GM23338 (cell line): ENCODE results near the gene ARPC1A. TPM values are rescaled to one million over a fixed set of nuclear protein-coding genes. Genes with fewer than 3 reads are reported as not detected.
A peak's percentile ranks its signal among the peaks of the same experiment; 100 is the strongest.

ENCODE experiments used
- ATAC-seq: fragments of 200-7000 bp; cut with Tn5 transposase; 3 replicates; pipeline ENCODE4 v1.9.1; 2020
- DNase-seq: peaks from one replicate; pipeline ENCODE4 v3.0.0-alpha.2; 2015; ENCODE audit warnings: low spot score
- H2AFZ ChIP-seq: fragments of 200-600 bp; sonication (generic); 2 replicates; pipeline ENCODE4 v1.8.0; 2016; ENCODE audit warnings: antibody characterized with exemption, mild to moderate bottlenecking, moderate library complexity
- H3F3A ChIP-seq: fragments of 200-600 bp; sonication (generic); replicated peaks from 2 replicates; pipeline ENCODE4 v1.8.0; 2017; ENCODE audit warnings: antibody characterized with exemption, mixed run types, low read depth
- H3K27ac ChIP-seq: fragments of 200-600 bp; sonication (generic); 2 replicates; pipeline ENCODE4 v1.6.1; 2016; ENCODE audit warnings: low read depth
- H3K27me3 ChIP-seq: fragments of 200-600 bp; sonication (generic); 2 replicates; pipeline ENCODE4 v1.8.0; 2016; ENCODE audit warnings: mild to moderate bottlenecking, mixed run types, moderate library complexity; ENCODE audit not compliant: insufficient read depth
- H3K36me3 ChIP-seq: fragments of 200-600 bp; sonication (generic); 2 replicates; pipeline ENCODE4 v1.8.0; 2016; ENCODE audit warnings: mild to moderate bottlenecking; ENCODE audit not compliant: insufficient read depth
- H3K4me1 ChIP-seq: fragments of 200-600 bp; sonication (generic); 2 replicates; pipeline ENCODE4 v1.8.0; 2016; ENCODE audit warnings: mild to moderate bottlenecking, moderate library complexity; ENCODE audit not compliant: insufficient read depth
- H3K4me2 ChIP-seq: fragments of 200-600 bp; sonication (generic); 2 replicates; pipeline ENCODE4 v1.7.1; 2017; ENCODE audit warnings: mixed run types
- H3K4me3 ChIP-seq: fragments of 200-600 bp; sonication (generic); 2 replicates; pipeline ENCODE4 v1.6.1; 2016; ENCODE audit warnings: mixed run types
- H3K79me2 ChIP-seq: fragments of 200-600 bp; sonication (generic); replicated peaks from 2 replicates; pipeline ENCODE4 v1.8.0; 2017; ENCODE audit warnings: mild to moderate bottlenecking; ENCODE audit not compliant: insufficient read depth
- H3K9me2 ChIP-seq: fragments of 200-600 bp; sonication (generic); 2 replicates; pipeline ENCODE4 v1.8.0; 2017; ENCODE audit not compliant: insufficient read depth
- H4K20me1 ChIP-seq: fragments of 200-600 bp; sonication (generic); replicated peaks from 2 replicates; pipeline ENCODE4 v1.8.0; 2017; ENCODE audit warnings: mild to moderate bottlenecking; ENCODE audit not compliant: insufficient read depth
- H3K27ac Mint-ChIP-seq: 2 replicates; pipeline ENCODE4 v1.8.0; 2020; ENCODE audit warnings: inconsistent platforms, mild to moderate bottlenecking, moderate library complexity, mixed read lengths
- H3K27me3 Mint-ChIP-seq: 3 replicates; pipeline ENCODE4 v1.8.0; 2022; ENCODE audit warnings: low read depth, mild to moderate bottlenecking, moderate library complexity, mixed read lengths, inconsistent platforms; ENCODE audit not compliant: insufficient read depth, poor library complexity
- H3K36me3 Mint-ChIP-seq: 3 replicates; pipeline ENCODE4 v1.8.0; 2021; ENCODE audit warnings: low read depth, mild to moderate bottlenecking, inconsistent platforms, moderate library complexity, mixed read lengths
- H3K4me1 Mint-ChIP-seq: 3 replicates; pipeline ENCODE4 v1.8.0; 2020; ENCODE audit warnings: mild to moderate bottlenecking, inconsistent platforms, mixed read lengths
- H3K4me3 Mint-ChIP-seq: 3 replicates; pipeline ENCODE4 v1.8.0; 2021; ENCODE audit warnings: moderate library complexity, mild to moderate bottlenecking, inconsistent platforms, mixed read lengths
- H3K9me3 Mint-ChIP-seq: 3 replicates; pipeline ENCODE4 v1.8.0; 2020; ENCODE audit warnings: moderate library complexity, mild to moderate bottlenecking, inconsistent platforms, mixed read lengths
- CREB1 ChIP-seq: fragments of 250-450 bp; sonication (Bioruptor Pico); IDR thresholded peaks from 2 replicates; pipeline ENCODE4 v1.5.0; 2020; ENCODE audit warnings: low read depth, mild to moderate bottlenecking, moderate library complexity
- EZH2 ChIP-seq: fragments of 200-600 bp; sonication (generic); IDR thresholded peaks from one replicate; pipeline ENCODE4 v1.8.0; 2017; ENCODE audit warnings: antibody characterized with exemption, mild to moderate bottlenecking, low read depth; ENCODE audit not compliant: unreplicated experiment
- JUNB ChIP-seq: IDR thresholded peaks from one replicate; pipeline ENCODE4 v1.6.1; 2016; ENCODE audit warnings: antibody characterized with exemption; ENCODE audit not compliant: unreplicated experiment
- STAT1 ChIP-seq: IDR thresholded peaks from one replicate; pipeline ENCODE4 v1.6.1; 2016; ENCODE audit warnings: antibody characterized with exemption; ENCODE audit not compliant: unreplicated experiment
- polyA plus RNA-seq: library from polyadenylated mRNA; unstranded; fragments of >200 nt; fragmentation: Nextera tagmentation; extraction: Ambion mirVana; gene quantifications from 2 replicates; pipeline ENCODE4 v1.2.1, GENCODE V29; 2016
- total RNA-seq: library from RNA; depleted of rRNA; stranded (reverse); fragments of >200 nt; shearing (Covaris generic); gene quantifications from 2 replicates; pipeline ENCODE4 v1.2.3, GENCODE V29; 2014
- TF ChIP-seq, protein P1 (sequence below), 2 experiments: fragments of 200-600 bp in 1 of 2; sonication (generic) in 1 of 2; conservative IDR thresholded peaks; 2 replicates each; pipeline versions ENCODE4 v1.5.1 to v1.6.1; 2016 to 2017; ENCODE audit warnings: antibody characterized with exemption in 2 of 2, low read depth in 2 of 2, mild to moderate bottlenecking in 2 of 2, moderate library complexity in 1 of 2
- TF ChIP-seq, protein P2 (sequence below): fragments of 250-450 bp; sonication (Bioruptor Pico); IDR thresholded peaks from 2 replicates; pipeline ENCODE4 v1.5.0; 2020; ENCODE audit warnings: mild to moderate bottlenecking, moderate library complexity
- TF ChIP-seq, protein P3 (sequence below): IDR thresholded peaks from one replicate; pipeline ENCODE4 v1.6.1; 2018; ENCODE audit warnings: antibody characterized with exemption; ENCODE audit not compliant: unreplicated experiment

ARPC1A gene
- total and polyA plus RNA-seq, 2 experiments from 2014 or later: 108 to 210 TPM

DNA sequence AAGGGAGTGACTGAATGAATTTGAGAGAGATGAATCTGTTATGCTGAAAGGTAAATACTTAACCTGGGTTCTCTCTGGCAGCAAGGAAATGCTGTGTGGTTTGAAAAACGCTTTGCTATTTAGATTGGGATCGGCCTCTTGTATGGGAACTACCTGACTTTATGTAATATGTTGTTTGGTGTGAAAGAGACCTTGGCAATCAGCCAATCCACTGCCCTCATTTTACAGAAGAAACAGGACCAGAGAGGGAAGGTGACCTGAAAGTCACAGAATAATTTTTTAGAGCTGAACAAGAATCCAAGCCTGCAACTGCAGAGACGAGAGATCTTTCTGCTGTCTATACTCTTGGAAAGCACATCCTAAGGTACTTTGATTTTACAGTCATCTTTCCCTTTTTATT lies 84.1 kb downstream of the ARPC1A start:
- Histone ChIP-seq H2AFZ (no peak overlapping the region), H3K4me3 (peak overlapping the region; percentile 88), H3K4me1 (peaks cover 21% of the 10 kb centered on the region), H3F3A (peaks cover 39% of the 10 kb centered on the region), H3K4me2 (peak overlapping the region; percentile 90), H3K27ac (peak overlapping the region; percentile 69; the same call in 1 of the 2 replicates), H3K27me3 (no peaks in the 10 kb centered on the region), H3K79me2 (peaks cover 61% of the 10 kb centered on the region), H3K36me3 (peaks cover 39% of the 10 kb centered on the region), H4K20me1 (peaks cover 54% of the 10 kb centered on the region), H3K9me2 (no peaks in the 10 kb centered on the region)
- DNase-seq (no peak), ATAC-seq (no peak)
- no peak for TF ChIP-seq EZH2
- TF ChIP-seq, protein P1, sequence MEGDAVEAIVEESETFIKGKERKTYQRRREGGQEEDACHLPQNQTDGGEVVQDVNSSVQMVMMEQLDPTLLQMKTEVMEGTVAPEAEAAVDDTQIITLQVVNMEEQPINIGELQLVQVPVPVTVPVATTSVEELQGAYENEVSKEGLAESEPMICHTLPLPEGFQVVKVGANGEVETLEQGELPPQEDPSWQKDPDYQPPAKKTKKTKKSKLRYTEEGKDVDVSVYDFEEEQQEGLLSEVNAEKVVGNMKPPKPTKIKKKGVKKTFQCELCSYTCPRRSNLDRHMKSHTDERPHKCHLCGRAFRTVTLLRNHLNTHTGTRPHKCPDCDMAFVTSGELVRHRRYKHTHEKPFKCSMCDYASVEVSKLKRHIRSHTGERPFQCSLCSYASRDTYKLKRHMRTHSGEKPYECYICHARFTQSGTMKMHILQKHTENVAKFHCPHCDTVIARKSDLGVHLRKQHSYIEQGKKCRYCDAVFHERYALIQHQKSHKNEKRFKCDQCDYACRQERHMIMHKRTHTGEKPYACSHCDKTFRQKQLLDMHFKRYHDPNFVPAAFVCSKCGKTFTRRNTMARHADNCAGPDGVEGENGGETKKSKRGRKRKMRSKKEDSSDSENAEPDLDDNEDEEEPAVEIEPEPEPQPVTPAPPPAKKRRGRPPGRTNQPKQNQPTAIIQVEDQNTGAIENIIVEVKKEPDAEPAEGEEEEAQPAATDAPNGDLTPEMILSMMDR (conservative IDR thresholded peaks at IDR 0.05; ENCODE audit: low read depth in 2 of 2): no peak
- no peak for TF ChIP-seq CREB1
- TF ChIP-seq JUNB: no peak
- H3K36me3 Mint-ChIP-seq: peaks cover 60% of the 10 kb centered on the region
- no peak overlapping the region for H3K27ac Mint-ChIP-seq
- no peaks in the 10 kb centered on the region; the same call in 2 of the 3 replicates for H3K9me3 Mint-ChIP-seq
- peak overlapping the region; percentile 95 for H3K4me3 Mint-ChIP-seq
- peaks cover 21% of the 10 kb centered on the region for H3K4me1 Mint-ChIP-seq
- H3K27me3 Mint-ChIP-seq: peaks cover 6% of the 10 kb centered on the region

DNA sequence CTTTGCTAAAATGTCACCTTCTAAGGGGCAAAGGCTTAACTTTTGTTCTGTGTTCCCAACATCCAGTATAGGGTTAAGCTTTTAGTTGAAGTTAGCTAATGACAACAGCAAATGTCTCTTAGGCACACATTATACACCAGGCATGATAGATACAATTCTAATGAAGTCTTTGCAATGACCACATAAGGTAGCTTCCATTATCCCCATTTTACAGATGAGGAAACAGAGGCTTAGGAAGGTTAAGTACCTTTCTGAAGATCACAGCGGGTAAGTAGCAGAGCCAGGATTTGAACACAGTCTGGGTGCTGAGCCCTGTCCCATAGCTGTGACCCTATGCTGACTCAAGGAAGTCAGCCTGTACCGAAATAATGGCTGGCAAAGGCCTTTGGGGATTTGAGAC lies 84.9 kb downstream of the ARPC1A start:
- Histone ChIP-seq H3K4me1 (peaks cover 21% of the 10 kb centered on the region), H3K9me2 (no peaks in the 10 kb centered on the region), H3K4me3 (peak overlapping the region; percentile 88), H3K4me2 (no peak overlapping the region), H3F3A (peaks cover 44% of the 10 kb centered on the region), H3K27me3 (no peaks in the 10 kb centered on the region), H4K20me1 (peaks cover 51% of the 10 kb centered on the region), H2AFZ (no peak overlapping the region), H3K79me2 (peaks cover 53% of the 10 kb centered on the region), H3K27ac (peak overlapping the region; percentile 69; the same call in 1 of the 2 replicates), H3K36me3 (peaks cover 39% of the 10 kb centered on the region)
- ATAC-seq (no peak), DNase-seq (no peak)
- no peak overlapping the region for H3K27ac Mint-ChIP-seq
- H3K4me1 Mint-ChIP-seq: peaks cover 21% of the 10 kb centered on the region
- peaks cover 64% of the 10 kb centered on the region for H3K36me3 Mint-ChIP-seq
- no peaks in the 10 kb centered on the region; the same call in 2 of the 3 replicates for H3K9me3 Mint-ChIP-seq
- H3K4me3 Mint-ChIP-seq: peak overlapping the region; percentile 95
- H3K27me3 Mint-ChIP-seq: peaks cover 6% of the 10 kb centered on the region
- TF ChIP-seq, protein P1 (conservative IDR thresholded peaks at IDR 0.05; ENCODE audit: low read depth in 2 of 2): no peak
- TF ChIP-seq, protein P2, sequence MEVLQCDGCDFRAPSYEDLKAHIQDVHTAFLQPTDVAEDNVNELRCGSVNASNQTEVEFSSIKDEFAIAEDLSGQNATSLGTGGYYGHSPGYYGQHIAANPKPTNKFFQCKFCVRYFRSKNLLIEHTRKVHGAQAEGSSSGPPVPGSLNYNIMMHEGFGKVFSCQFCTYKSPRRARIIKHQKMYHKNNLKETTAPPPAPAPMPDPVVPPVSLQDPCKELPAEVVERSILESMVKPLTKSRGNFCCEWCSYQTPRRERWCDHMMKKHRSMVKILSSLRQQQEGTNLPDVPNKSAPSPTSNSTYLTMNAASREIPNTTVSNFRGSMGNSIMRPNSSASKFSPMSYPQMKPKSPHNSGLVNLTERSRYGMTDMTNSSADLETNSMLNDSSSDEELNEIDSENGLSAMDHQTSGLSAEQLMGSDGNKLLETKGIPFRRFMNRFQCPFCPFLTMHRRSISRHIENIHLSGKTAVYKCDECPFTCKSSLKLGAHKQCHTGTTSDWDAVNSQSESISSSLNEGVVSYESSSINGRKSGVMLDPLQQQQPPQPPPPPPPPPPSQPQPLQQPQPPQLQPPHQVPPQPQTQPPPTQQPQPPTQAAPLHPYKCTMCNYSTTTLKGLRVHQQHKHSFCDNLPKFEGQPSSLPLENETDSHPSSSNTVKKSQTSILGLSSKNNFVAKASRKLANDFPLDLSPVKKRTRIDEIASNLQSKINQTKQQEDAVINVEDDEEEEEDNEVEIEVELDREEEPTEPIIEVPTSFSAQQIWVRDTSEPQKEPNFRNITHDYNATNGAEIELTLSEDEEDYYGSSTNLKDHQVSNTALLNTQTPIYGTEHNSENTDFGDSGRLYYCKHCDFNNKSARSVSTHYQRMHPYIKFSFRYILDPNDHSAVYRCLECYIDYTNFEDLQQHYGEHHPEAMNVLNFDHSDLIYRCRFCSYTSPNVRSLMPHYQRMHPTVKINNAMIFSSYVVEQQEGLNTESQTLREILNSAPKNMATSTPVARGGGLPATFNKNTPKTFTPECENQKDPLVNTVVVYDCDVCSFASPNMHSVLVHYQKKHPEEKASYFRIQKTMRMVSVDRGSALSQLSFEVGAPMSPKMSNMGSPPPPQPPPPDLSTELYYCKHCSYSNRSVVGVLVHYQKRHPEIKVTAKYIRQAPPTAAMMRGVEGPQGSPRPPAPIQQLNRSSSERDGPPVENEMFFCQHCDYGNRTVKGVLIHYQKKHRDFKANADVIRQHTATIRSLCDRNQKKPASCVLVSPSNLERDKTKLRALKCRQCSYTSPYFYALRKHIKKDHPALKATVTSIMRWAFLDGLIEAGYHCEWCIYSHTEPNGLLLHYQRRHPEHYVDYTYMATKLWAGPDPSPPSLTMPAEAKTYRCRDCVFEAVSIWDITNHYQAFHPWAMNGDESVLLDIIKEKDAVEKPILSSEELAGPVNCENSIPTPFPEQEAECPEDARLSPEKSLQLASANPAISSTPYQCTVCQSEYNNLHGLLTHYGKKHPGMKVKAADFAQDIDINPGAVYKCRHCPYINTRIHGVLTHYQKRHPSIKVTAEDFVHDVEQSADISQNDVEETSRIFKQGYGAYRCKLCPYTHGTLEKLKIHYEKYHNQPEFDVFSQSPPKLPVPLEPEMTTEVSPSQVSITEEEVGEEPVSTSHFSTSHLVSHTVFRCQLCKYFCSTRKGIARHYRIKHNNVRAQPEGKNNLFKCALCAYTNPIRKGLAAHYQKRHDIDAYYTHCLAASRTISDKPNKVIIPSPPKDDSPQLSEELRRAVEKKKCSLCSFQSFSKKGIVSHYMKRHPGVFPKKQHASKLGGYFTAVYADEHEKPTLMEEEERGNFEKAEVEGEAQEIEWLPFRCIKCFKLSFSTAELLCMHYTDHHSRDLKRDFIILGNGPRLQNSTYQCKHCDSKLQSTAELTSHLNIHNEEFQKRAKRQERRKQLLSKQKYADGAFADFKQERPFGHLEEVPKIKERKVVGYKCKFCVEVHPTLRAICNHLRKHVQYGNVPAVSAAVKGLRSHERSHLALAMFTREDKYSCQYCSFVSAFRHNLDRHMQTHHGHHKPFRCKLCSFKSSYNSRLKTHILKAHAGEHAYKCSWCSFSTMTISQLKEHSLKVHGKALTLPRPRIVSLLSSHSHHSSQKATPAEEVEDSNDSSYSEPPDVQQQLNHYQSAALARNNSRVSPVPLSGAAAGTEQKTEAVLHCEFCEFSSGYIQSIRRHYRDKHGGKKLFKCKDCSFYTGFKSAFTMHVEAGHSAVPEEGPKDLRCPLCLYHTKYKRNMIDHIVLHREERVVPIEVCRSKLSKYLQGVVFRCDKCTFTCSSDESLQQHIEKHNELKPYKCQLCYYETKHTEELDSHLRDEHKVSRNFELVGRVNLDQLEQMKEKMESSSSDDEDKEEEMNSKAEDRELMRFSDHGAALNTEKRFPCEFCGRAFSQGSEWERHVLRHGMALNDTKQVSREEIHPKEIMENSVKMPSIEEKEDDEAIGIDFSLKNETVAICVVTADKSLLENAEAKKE (CRISPR knock-in tag): no peak
- TF ChIP-seq, protein P3, sequence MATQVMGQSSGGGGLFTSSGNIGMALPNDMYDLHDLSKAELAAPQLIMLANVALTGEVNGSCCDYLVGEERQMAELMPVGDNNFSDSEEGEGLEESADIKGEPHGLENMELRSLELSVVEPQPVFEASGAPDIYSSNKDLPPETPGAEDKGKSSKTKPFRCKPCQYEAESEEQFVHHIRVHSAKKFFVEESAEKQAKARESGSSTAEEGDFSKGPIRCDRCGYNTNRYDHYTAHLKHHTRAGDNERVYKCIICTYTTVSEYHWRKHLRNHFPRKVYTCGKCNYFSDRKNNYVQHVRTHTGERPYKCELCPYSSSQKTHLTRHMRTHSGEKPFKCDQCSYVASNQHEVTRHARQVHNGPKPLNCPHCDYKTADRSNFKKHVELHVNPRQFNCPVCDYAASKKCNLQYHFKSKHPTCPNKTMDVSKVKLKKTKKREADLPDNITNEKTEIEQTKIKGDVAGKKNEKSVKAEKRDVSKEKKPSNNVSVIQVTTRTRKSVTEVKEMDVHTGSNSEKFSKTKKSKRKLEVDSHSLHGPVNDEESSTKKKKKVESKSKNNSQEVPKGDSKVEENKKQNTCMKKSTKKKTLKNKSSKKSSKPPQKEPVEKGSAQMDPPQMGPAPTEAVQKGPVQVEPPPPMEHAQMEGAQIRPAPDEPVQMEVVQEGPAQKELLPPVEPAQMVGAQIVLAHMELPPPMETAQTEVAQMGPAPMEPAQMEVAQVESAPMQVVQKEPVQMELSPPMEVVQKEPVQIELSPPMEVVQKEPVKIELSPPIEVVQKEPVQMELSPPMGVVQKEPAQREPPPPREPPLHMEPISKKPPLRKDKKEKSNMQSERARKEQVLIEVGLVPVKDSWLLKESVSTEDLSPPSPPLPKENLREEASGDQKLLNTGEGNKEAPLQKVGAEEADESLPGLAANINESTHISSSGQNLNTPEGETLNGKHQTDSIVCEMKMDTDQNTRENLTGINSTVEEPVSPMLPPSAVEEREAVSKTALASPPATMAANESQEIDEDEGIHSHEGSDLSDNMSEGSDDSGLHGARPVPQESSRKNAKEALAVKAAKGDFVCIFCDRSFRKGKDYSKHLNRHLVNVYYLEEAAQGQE: no peak
- TF ChIP-seq JUNB (no peak), CREB1 (no peak), STAT1 (no peak)
